ENCODE measurements around the gene SMPD3.

- TF ChIP-seq ELF2 (CRISPR knock-in tag; IDR thresholded peaks at IDR 0.05) (no peak), CTCF (IDR thresholded peaks at IDR 0.05 in 2 of 3, conservative IDR thresholded peaks at IDR 0.05 in 1 of 3; ENCODE audit: insufficient read depth in 2 of 3, low read depth in 1 of 3, low read length in 3 of 3) (no peak), PYGO2 (tag; IDR thresholded peaks at IDR 0.05) (no peak), POLR2AphosphoS5 (IDR thresholded peaks at IDR 0.05; ENCODE audit: control insufficient read depth, insufficient read depth, low read depth, low read length) (no peak), ZNF551 (CRISPR knock-in tag; IDR thresholded peaks at IDR 0.05) (no peak), ELF4 (CRISPR knock-in tag; IDR thresholded peaks at IDR 0.05) (no peak), SETDB1 (IDR thresholded peaks at IDR 0.05; ENCODE audit: low read length) (no peak), GABPB1 (CRISPR knock-in tag; IDR thresholded peaks at IDR 0.05) (no peak), ID3 (CRISPR knock-in tag; IDR thresholded peaks at IDR 0.05) (no peak), ID3 (tag; IDR thresholded peaks at IDR 0.05) (no peak), SMAD4 (CRISPR knock-in tag; conservative IDR thresholded peaks at IDR 0.05) (no peak), DMBX1 (CRISPR knock-in tag; IDR thresholded peaks at IDR 0.05; ENCODE audit: borderline replicate concordance) (no peak)
- TF ChIP-seq, protein P1, sequence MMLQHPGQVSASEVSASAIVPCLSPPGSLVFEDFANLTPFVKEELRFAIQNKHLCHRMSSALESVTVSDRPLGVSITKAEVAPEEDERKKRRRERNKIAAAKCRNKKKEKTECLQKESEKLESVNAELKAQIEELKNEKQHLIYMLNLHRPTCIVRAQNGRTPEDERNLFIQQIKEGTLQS (IDR thresholded peaks at IDR 0.05), result no peak
- TF ChIP-seq, protein P1 (CRISPR knock-in tag; conservative IDR thresholded peaks at IDR 0.05), result no peak
Observed at GRCh38 chr16:68389750-68390371, 58.4 kb downstream of the SMPD3 start.
